Renal pelvis (tissue), 12 donors: ENCODE results near the gene PATE4. TPM values are rescaled to one million over a fixed set of nuclear protein-coding genes. Genes with fewer than 3 reads are reported as not detected.
"Not testable (repeated sequence)": the region's sequence is repeated elsewhere in the genome, so short reads cannot be mapped to it uniquely, and the experiment has no call there.

Source experiments
- DNase-seq: peaks from one replicate; pipeline ENCODE4 v3.0.0-alpha.2; 2013
- long read RNA-seq, 16 experiments: transcript quantifications; one replicate each; lab custom pipeline, GENCODE V29; 2026
- polyA plus RNA-seq, 3 donors: library from polyadenylated mRNA; unstranded; fragments of 120-200 nt; gene quantifications; one replicate each; pipeline ENCODE4 v1.2.1, GENCODE V29; 2013; ENCODE audit not compliant: insufficient read length in 3 of 3

The PATE4 gene
- polyA plus RNA-seq: under 1 TPM in 1 of 3 donors, not detected in 2; 0.31 TPM
- long read RNA-seq, donor 1: 0 reads
- long read RNA-seq, donor 2: 0 reads
- long read RNA-seq, donor 3: 0 reads
- long read RNA-seq, donor 4: 0 reads
- long read RNA-seq, donor 5: 0 reads
- long read RNA-seq, donor 6: 0 reads
- long read RNA-seq, donor 7: 0 reads
- long read RNA-seq, donor 8: 0 reads
- long read RNA-seq, donor 9: 0 reads
- long read RNA-seq, donor 10: 0 reads
- long read RNA-seq, donor 11: 0 reads
- long read RNA-seq, donor 12: 0 reads
- long read RNA-seq, donor 13: 0 reads
- long read RNA-seq, donor 14: 0 reads
- long read RNA-seq, donor 15: 0 reads
- long read RNA-seq, donor 16: 0 reads

- DNase-seq: no peak
These were observed at the start of gene PATE4 for GRCh38 chr11:125833016-125833415. Gene PATE4, plus strand, starts transcription at chr11:125833316. Its CDS starts 44 bp downstream, at chr11:125833360.

- no peak for DNase-seq
These were observed 48.4 kb upstream of the PATE4 start for GRCh38 chr11:125784678-125785077.

DNA sequence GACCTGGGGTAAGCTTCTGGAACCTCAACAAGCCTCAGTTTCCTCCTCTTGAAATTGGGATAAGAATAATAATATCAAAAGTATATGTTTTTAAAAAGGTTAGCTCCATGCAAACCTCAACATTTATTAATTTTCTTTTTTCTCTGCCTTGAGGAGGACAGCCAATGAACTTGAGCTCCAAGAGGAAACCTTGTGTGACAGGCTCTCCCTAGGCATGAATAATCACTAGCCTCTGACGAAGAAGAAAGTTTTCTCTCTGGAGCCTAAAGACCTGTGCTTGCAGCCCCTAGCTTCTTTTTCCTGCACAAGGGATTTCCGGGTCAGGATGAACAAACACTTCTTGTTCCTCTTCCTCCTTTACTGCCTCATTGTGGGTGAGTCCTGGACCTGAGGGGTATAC, 45.3 kb upstream of the PATE4 start, which contains the start of gene PATE3:
TSS of gene PATE3 (plus strand) at position 301 of the 400 bp plus-strand sequence. CDS start at position 326, 25 bp downstream.
- no peak for DNase-seq

- no peak for DNase-seq
These were observed 42.3 kb upstream of the PATE4 start for GRCh38 chr11:125790825-125791224.

DNA sequence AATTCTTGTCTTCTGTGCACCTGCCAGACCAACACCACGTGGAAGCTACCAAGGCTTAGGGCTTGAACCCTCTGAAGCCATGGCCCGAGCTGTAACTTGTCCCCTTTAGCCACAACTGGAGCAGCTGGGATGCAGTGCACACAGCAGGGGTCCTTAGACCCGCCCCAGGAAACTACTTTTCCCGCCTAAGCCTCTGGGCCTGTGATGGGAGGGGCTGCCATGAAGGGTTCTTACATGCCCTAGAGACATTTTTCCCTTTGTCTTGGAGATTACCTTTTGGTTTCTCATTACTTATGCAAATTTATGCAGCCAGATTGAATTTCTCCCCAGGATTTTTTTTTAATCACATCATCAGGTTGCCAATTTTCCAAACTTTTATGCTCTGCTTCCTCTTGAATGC, 35.5 kb upstream of the PATE4 start:
- DNase-seq: no peak

DNA sequence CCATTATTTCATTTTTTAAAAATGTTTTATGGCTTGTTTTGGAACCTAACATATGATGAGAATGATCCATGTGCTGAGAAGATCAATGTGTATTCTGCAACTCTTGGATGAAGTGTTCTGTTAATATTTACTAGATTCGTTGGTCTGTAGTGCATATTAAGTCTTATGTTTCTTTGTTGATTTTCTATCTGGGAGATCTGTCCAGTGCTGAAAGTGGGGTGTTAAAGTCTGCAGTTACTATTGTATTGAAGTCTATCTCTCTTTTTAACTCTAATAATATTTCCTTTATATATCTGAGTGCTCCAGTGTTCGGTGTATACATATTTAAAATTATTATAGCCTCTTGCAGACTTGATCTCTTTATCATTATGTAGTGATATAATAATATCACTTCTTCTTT, 33.3 kb upstream of the PATE4 start:
- DNase-seq: no peak

DNA sequence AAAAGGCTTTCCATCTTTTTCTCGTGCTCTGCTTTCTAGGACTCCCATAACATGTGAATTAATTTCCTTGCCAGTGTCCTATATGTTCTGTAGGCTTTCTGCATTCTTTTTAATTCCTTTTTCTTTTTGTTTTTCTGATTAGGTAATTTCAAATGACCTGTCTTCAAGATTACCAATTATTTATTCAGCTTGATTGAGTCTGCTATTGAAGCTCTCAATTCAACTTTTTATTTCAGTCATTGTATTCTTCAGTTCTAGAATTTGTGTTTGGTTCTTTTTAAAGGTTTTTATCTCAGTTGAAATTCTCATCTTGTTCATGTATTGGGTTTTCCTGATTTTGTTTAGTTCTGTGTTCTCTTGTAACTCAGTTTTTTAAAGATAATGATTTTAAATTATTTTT, 30.7 kb upstream of the PATE4 start:
- DNase-seq: no peak

GRCh38 chr11:125807909-125808308, 25.2 kb upstream of the PATE4 start:
- DNase-seq: no peak

GRCh38 chr11:125835748-125836147, 2.6 kb downstream of the PATE4 start:
- DNase-seq: no peak

GRCh38 chr11:125842321-125842948, 9.3 kb downstream of the PATE4 start:
- no peak for DNase-seq

- no peak for DNase-seq
These were observed 13.1 kb downstream of the PATE4 start for GRCh38 chr11:125846188-125846587.

- not testable (repeated sequence) for DNase-seq
These were observed 24.6 kb downstream of the PATE4 start for GRCh38 chr11:125857670-125858069.

DNA sequence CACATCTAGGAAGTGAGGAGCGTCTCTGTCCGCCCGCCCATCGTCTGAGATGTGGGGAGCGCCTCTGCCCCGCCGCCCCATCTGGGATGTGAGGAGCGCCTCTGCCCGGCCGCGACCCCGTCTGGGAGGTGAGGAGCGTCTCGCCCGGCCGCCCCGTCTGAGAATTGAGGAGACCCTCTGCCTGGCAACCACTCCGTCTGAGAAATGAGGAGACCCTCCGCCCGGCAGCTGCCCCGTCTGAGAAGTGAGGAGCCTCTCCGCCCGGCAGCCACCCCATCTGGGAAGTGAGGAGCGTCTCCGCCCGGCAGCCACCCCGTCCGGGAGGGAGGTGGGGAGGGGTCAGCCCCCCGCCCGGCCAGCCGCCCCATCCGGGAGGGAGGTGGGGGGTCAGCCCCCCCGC, 29.7 kb downstream of the PATE4 start:
- DNase-seq: not testable (repeated sequence)

DNA sequence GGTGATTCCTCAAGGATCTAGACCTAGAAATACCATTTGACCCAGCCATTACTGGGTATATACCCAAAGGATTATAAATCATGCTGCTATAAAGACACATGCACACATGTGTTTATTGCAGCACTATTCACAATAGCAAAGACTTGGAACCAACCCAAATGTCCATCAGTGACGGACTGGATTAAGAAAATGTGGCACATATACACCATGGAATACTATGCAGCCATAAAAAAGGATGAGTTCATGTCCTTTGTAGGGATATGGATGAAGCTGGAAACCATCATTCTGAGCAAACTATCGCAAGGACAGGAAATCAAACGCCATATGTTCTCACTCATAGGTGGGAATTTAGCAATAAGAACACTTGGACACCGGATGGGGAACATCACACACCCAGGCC, 32.2 kb downstream of the PATE4 start:
- not testable (repeated sequence) for DNase-seq

DNA sequence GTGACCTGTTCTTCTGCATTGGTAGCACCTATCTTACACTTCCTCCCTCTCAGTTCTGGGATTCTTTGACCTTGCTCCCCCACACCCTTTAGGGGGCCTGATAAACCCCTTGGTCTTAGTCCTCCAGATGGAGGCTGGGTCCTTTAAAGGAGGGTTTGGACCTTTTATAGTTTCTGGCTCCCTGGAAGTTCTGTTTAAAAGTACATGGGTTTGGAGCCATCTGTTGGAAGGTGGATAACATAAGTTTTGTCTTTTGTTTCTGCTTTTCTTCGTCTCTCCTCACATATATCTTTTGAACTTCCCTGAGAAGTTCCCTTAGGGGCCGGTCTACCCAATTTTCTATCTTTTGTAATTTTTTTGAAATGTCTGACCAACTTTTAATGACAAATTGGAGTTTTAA, 36.4 kb downstream of the PATE4 start:
- no peak for DNase-seq

DNA sequence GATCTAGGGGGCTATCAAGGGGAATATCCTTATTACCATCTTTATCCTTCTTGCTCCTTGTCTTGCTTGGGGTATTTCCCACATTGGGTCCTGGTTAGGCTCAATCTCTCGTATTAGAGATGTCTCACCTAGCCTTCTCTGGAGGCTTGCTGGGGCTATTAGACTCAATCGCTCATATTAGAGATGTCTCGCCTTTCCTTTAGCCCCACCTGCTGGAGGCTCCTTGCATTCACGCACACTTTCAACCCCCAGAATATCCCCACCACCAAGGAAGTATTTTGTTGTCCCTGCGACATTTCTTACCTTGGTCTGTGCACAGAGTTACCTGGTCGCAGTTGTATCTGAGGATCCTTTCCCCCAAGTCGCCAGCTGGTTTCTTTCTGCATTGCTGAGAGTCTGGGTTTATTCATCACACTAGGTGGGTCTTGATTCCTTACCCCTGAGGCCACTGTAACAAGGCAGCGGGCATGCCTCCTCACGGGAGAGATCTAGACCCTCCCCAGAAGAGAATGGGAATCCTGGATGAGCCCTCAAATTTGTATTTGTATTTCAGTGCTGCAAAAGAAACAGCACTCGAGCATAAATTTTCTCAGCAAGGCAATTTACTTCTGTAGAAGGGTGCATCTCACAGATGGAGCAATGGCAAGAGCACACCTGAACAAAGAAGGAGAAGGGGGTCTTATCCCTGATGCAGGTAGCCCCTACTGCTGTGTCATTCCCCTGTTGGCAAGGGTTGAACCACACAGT, 38.4 kb downstream of the PATE4 start:
- no peak for DNase-seq

- no peak for DNase-seq
These were observed 39.0 kb downstream of the PATE4 start for GRCh38 chr11:125872138-125872491.

DNA sequence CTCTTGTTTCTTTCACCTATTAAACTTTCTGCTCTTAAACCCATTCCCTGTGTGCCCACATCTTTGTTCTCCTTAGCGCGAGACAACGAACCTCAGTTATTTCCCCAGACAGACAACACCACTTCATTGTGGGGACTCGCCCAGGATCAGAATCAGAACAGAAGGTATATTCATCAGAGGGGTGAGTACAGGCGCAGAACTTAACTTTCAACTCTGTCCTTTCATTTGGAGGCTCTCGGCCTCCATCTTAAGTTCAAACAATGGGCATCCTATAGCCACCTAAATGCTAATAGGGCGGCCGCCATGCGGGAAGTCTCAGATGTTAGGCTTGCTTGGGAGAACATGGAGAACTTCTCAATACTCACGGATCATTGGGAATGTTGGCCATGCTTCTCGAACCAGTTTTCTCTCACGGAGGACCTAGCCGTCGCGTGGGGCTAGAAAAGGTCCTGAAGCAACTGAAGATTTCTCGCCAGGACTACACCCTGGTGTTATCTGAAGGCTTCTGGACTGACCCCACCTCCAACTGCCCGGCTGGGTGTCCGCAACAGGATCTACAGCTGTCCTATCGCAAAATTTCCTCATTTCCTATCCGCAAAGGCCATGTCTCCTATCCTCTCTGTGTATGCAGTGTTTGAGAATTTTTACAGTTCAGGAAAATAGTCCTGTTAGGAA, 40.9 kb downstream of the PATE4 start:
- no peak for DNase-seq

- DNase-seq: peak; percentile 61
These were observed 41.5 kb downstream of the PATE4 start for GRCh38 chr11:125874556-125875124.

- DNase-seq: no peak
These were observed 48.2 kb downstream of the PATE4 start for GRCh38 chr11:125881291-125881690.

GRCh38 chr11:125883375-125883774, 50.3 kb downstream of the PATE4 start:
- no peak for DNase-seq

DNA sequence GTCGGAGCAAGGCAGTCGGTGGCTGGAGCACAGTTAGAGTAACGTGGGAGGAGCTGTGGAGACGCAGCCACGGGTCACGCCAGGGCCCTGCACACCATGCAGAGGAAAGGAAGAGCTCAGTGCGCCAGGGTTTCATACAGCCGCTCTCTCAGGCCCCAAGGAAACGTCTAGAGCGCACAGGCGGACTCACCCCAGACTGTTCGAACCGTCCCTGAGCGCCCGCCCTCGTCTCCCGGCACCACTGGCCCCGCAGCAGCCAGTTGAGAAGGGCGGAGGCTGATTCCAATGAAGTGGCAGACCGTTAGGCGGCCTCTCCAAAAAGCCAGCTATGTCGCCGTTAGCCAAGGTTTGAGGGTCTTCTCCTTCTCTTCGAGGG, 53.9 kb downstream of the PATE4 start:
- peak; percentile 21 for DNase-seq
